ENCODE data around the gene TTL.
"Not testable (repeated sequence)": the region's sequence is repeated elsewhere in the genome, so short reads cannot be mapped to it uniquely, and the experiment has no call there.

The TTL gene

DNA sequence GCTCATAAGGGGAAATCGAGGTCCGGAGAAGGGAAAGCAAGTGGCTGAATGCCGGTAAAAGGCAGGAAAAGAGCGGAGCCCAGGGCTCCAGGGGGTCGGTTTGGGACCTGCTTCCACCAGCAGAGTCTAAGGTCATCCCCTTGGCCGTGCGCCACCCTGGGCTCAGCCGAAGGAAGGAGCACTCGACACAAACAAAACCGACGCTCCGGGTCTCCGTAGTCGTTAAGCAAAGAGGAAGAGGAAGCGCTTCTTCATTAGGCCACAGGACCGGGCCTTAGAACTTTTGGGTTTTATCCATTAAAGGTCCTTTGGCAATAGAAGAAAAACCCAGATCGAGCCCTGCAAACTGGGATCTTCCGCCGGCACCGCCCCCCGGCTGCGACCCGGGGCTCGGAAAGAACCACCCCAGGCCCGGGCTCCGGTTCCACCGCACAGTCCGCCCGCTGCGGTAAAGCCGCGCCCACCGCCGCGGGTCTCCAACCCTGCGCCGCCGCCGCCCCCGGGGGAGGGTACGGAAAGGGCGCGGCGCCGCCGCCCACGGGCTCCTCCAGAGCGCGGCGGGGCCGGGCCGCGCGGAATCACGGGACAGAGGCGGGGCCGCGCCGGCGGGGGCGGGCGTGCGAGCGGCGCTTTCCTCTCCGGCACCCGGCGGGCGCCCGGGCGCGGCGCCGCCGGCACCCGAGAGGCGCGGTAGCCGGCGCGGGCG is at the start of gene TTL:
Gene TTL (plus strand): TSS at position 629 of the 706 bp plus-strand sequence. CDS start 189 bp downstream, outside the sequence.
- DNase-seq = peak; percentile 70

DNA sequence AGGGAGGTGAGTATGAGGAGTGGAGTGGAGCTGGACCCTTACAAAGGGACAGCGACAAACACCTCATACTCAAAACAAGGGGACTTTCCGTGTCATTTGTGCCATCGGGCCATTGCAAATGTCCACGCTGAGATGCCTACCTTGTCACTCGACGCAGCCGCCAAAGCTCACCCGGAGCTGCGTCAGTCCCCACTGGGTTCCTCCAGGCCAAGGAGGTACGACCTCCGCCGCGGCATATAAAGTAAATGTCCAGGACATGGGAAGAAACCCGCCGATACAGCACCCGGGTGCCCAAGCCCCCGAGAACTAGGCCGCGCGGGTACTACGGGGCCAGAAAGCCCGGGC is 49.6 kb upstream of the TTL start:
- DNase-seq = not testable (repeated sequence)

DNA sequence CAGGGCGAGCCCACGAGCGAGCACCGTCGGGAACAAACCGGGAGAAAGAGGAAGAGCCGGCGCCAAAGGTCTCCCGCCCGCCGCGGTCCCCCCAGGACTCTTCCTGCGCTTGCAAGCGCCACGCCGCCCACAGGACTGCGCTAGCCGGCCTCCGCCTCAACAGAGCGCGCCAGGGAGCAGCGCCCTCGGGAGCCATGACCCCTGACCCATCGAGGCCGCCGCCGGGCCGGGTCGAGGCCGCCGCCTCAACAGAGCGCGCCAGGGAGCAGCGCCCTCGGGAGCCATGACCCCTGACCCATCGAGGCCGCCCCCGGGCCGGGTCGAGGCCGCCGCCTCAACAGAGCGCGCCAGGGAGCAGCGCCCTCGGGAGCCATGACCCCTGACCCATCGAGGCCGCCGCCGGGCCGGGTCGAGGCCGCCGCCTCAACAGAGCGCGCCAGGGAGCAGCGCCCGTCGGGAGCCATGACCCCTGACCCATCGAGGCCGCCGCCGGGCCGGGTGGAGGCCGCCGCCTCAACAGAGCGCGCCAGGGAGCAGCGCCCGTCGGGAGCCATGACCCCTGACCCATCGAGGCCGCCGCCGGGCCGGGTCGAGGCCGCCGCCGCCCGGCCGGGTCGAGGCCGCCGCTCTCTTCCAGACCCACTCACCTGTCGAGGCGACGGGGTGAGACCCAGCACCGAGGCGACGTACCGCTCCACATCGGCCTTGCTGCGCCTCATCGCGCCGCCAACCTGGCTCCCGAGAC is 49.0 kb upstream of the TTL start:
- DNase-seq = peak; percentile 12

DNA sequence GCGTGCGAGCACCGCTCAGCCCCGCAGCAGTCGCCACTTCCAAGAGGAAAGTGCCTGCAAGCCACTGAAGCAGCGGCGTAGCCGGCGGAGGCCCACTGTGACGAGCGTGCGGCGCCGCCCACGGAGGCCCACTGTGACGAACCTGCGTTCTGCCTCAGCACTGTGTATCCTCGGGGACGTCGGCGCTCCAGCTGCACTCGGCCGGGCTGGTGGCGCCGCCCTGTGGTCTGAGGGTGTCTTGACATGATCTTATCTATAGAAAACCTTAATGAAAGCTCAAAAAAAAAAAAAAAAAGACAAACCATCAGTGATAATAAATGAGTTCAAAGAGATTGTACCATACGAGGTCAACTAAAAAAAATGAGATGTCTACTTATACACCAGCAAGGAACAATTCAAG is 48.5 kb upstream of the TTL start, which contains the start of gene RGPD8:
Gene RGPD8 (minus strand): TSS at position 166 of the 400 bp plus-strand sequence. CDS start 192 bp downstream, outside the sequence.
- peak; percentile 89 for DNase-seq

DNA sequence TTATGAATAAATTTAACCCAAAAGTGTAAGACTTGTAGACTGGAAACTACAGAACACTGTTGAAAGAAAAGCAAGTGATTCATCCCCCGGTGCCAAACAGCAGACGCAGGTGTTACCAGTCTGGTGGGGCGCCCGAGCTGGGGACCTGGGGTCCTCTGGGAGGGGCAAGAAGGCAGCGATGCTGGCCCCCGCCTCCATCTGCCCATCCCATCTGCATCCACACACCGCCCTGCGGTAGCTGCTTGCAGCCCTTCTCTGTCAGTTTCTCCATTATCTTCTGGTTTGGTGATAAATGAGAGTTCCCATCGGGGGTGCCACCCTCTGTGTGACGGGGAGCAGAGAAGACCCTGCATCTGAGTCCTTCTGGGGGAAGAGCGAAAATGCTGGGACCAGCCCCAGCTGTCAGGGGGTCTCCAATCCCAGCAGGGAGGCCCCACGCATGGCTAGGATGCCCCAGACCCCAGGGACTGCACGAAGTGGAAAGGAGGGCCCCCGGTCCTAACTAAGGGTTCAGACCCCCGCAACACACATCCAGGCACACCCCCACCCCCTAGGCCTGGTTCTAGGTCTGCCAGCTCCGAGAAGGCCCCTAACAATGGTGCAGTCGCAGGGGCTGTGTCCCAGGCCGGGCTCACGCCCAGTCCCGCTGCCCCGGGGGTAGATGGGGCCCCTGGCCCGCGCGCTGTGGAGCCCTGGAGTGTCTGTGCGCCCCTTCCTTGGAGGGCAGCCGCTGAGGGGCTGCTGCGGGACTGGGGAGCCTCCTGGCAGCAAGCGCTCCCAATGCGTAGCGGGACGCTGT is 47.8 kb upstream of the TTL start:
- DNase-seq = no peak

DNA sequence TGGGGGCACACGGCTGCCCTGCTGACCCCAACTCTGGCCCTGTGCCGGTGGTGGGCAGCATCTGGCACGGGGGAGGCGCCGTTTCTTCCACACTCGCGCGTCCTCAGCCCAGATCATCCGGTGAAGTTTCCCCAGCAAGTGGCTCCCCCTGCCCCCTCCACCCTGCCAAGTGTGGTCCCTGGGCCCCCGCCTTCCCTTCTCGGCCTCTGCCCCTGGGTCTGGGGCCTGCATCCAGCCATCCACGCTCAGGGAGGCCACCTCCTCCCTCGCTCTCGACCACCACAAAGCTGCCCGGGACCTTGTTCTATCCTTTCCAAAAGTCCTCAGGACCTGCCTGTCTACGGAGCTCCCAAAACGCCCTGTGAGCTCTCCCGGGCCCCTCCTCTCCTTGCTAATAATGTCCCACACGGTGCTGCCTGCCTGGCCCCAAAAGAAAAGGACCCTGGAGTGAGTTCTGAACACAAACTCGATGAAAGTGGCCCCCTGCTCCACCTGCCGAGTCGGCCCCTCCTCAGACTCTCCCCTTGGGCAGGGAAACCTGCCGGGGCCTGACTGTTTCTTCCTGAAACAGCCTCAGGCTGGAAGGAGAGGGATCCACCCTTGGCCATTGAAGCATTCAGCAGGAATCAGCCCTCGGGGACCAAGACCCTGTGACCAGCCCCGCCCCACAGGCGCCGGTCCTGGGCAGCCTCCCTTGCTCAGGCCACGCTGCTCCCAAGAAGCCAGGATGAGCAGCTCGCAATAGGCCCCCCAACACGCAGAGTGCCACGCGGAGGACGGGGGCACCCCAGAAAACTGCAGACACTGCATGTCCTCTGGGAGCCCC is 46.9 kb upstream of the TTL start:
- DNase-seq = not testable (repeated sequence)

DNA sequence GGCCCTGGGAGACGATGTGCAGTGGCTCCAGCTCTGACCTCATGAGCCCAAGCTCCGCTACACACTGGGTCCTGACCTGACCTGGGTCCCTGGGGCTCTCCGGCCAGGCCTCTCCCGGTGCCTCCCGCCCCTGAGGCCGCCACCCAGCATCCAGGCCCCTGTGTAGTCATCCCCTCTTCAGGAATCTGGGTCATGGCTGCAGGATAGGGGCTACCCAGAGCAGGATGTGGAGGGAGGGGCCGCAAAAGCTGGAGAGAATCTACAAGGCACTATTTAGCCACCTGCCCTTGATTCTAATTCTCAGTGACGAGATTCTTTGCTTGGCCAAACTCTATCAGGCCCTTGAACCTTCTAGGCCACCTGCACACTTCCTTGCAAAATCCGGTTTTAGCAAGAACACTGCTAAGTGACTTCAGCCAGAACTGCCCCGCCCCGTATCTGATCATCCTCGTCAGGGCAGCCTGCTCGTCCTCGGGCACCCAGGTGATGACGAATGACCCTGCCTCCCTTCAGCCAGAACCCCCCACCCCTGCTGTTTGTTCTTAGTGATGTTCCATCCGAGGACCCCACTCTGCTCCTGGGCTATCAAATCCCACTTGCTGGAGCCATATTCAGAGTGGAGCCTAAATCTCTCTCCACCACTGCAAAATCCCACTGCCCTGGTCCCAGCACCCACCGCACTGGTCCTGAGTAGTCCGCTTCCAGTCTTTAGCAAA is 46.1 kb upstream of the TTL start:
- not testable (repeated sequence) for DNase-seq

DNA sequence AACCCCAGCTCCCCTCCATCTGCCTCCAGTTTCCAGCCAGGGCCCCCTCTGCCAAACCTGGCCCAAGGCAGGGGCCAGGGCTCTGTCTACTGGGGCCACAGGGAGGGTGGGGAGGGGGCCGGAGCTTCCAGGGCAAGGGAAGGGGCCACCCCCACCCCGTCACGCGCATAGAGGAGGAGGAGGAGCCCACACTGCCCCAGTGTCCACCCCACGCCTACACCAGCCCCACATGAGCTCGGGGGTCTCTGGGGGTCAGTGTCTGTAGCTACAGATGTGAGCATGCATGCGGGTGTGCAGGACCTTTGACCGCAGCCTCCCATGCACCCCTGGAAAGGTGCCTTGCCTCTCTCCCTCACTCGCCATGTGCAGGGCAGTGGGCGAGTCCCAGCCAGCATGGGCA is 45.0 kb upstream of the TTL start:
- DNase-seq = not testable (repeated sequence)

DNA sequence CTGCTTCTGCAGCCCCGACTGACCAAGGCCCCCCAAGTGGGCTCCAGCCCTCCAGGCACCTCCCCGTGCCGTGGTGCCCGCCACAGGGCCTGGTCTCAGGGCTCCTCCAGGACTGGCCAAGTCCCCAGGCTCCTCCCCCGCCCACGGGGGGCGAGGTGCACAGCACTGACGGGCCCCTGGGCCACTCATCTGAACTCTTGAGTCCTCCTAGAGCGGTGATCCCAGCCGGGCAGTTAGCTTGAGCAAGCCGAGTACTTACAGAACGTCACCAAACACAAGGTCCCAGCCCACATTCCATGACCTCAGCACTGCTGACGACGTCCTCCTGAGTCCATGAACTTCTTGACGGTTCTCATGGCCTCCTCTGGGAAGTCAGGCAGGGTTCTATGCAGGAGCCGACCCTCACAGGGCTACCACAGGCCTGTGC is 44.5 kb upstream of the TTL start:
- DNase-seq = not testable (repeated sequence)

DNA sequence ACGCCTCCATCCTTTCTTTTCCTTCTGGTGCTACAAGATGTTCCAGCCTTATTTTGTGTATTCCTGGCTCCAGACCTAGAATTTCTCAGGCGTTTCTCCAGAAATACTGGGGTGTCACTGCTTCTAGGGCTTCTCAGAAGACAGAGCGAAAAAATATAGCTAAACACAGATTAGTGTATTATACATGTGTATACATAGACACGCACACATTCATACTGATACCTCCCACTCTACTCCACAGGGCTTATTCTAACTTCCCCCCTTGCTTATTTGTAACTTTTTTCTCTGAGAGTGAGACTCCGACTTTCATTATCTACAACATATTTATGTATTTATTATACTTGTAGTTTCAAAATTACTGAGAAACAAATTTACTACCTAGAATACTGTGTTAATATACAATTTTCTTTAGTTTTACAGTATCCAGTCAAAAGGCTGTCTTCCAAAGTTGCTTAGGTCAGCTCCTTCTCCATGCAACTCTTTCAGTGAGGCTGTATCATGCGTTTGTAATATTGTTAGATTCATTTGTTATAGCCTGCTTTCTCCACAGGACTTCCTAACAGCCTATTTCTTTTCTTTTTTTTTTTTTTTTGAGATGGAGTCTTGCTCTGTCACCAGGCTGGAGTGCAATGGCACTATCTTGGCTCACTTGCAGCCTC is 43.2 kb upstream of the TTL start:
- not testable (repeated sequence) for DNase-seq

DNA sequence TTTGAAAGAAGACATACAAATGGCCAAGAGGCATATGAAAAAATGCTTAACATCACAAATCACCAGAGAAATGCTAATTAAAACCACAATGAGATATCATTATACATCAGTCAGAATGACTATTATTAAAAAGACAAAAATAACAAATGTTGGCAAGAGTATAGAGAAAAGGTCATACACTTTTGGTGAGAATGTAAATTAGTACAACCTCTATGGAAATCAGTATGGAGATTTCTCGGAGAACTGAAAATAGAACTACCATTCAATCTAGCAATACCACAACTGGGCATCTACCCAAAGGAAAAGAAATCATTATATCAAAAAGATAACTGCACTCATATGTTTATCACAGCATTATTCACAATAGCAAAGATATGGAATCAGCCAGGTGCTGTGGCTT is 37.7 kb upstream of the TTL start:
- DNase-seq = not testable (repeated sequence)

DNA sequence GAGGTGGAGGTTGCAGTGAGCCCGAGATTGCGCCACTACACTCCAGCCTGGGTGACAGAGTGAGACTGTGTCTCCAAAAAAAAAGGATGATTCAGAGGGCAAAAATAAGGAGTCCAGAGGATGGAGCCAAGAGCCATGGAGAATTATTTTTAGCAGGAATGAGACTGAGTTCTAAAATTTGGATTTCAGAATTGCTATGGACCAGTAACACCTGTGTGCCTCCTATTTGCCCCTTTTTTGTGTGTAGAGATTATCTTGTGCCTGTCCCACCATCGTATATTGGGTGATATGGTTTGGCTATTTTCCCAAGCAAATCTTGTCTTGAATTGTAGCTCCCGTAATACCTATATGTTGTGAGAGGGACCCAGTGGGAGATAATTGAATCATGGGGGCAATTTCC is 32.1 kb upstream of the TTL start:
- no peak for DNase-seq

DNA sequence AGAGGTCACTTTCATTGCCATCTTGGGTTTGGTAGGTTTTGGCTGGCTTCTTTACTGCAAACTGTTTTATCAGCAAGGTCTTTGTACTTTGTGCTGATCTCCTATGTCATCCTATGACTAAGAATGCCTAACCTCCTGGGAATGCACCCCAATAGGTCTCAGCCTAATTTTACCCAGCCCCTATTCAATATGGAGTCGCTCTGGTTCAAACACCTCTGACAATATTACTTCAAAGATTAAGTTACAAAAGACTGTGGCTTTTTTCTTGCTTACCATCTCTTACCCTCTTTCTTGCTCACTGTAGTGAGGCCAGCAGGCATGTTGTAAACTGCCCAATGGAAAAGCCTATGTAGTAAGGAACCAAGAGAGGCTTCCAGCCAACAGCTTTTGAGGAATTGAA is 30.6 kb upstream of the TTL start:
- no peak for DNase-seq

DNA sequence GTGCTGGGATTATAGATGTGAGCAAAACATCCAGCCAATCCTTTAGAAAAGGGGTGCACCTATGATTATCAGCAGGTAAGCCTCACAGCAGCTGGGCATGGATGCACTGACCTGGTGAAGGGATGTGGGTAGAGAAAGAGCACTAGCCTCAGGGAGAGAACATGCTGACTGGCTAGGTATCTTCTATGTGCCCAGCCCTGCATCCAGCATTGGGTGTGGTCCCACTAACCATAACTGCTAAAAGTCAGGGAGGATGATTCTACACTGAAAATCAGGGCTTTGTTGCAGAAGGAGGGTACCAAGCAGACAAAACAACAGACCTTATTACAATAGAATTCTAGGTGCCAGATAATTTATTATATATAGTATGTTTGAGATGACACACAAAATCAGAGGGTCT is 27.4 kb upstream of the TTL start:
- DNase-seq = no peak

DNA sequence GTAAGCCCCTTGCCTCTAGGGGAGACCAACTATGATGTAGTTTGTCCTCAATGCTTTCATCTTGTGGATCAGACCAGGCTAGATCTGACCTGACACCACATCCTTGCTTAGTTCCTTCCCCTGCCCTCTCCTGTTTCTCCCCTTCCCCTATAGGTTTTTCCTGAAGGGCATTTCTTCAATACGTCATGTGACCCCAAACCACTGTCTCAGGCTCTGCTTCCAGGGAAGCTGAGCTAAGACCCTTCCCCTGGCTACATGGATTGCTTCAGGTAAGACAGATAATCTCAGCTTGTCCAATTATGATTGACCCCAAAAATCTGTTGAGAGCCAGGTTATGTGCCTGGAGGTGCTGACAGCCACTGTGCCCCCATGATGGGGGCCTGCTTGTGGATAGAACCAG is 22.6 kb upstream of the TTL start:
- DNase-seq = no peak

DNA sequence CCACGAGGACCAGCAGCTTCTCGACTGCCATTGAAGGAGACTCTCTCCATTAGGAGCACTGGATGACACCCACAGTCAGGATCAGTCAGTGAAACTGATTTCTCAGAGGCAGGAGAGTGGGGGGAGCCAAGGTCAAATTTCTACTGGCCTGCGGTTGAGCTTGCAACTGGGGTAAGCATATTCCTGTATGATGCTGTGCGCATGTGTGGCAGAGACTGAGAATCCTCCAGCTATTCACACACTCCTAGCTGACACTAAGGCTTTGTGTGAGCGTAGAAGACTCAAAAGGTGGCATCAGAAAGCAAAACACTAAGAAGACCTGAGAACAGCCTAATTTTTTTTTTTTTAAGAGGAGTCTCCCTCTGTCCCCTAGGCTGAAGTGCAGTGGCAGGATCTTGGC is 19.8 kb upstream of the TTL start:
- DNase-seq = no peak

DNA sequence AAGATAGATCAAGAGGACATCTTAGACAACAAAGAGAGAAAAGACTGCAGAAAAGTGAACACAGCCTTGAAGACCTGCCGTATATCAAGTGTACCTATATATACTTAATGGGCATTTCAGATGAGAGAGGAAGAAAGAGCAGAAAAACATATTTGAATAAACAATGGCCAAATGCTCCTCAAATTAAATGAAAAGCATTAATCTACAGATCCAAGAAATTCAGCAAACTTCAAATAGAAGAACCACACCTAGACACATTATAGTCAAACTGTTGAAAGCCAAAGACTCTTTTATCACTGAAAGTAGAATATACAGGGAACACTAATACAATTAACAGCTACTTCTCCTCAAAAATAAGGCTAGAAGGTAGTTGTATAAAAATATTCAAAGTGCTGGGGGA is 18.7 kb upstream of the TTL start:
- no peak for DNase-seq

DNA sequence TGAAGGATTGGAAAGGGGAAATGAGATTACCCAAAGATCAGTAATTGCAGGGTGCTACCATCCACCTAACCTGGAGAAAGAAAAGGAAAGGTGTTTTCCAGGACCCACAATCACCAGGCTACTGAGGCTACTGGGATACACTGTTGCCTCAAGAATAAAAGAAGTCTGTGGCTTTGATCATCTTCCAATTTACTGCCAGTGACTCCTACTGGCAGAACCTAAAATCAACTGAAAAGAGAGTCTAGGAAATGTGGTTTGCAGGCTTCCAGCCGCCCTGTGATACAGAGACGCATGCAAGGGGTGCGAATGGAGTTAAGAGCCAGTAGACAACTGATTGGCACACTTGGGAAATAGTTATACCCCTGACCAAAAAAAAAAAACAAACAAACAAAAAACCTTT is 16.6 kb upstream of the TTL start:
- no peak for DNase-seq

DNA sequence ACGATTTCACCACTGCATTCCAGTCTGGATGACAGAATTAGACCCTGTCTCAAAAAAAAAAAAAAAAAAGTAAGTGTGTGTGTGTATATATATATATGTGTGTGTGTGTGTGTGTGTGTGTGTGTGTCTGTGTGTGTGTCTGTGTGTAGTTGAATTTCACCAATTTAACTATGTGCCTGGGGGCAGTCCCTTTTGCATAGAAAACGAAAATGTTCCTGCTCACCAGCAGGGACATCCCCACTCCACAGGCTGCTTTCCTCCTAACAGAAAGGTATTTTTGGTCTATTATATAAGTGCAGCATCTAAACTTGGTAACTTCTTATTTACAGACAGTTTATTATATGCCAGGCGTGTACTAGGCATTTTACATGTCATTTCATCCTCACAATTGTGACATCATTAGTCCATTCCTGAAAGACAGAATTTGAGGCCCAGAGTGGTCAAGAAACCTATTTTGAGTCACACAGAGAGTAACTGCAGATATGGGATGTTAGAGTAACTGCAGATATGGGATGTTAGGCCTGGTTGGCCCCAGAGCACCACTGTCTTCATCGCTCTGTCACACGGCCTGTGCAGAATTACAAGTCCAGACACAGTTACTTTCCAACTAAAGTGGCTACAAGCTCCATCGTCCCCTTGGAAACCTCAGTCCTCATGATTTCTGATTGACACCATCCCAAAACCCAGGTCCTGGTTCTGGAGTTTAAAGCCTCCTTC is 9.3 kb upstream of the TTL start:
- DNase-seq = no peak

DNA sequence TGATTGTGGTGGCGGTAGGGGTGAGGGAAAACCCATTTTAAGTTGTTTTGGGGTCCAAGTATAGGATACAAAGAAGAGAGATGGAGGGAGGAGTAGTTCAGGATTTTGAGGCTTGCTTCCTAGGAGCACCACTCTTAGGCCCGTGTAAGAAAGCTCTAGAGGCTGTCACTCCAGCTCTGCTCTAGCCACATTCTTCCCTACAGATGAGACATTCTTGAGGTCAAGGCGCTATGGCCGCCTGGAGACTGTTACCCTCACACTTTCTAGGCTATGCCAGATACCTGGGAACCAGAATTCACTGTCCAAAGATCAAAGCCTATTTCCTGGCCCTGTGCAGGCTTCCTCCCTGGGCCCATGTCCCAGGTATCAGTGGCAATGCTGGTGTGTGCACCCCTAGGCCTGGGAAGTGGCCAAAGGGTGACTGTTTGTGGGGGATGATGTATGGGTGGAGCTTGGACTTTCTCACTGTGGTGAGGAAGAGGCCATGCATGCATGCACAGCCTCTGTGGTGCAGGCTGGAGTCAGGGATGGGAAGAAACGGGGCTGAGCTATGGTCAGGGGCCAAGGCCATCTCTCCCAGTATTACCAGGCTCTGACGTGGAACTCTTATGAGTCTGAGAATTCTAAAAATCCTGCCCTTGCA is 7.0 kb upstream of the TTL start:
- DNase-seq = no peak
